ENCODE results near the gene TOM1L1. TPM values are rescaled to one million over a fixed set of nuclear protein-coding genes. Genes with fewer than 3 reads are reported as not detected.

The TOM1L1 gene
- total RNA-seq, 1 experiment from 2014 or later, result 44.6 TPM

DNA sequence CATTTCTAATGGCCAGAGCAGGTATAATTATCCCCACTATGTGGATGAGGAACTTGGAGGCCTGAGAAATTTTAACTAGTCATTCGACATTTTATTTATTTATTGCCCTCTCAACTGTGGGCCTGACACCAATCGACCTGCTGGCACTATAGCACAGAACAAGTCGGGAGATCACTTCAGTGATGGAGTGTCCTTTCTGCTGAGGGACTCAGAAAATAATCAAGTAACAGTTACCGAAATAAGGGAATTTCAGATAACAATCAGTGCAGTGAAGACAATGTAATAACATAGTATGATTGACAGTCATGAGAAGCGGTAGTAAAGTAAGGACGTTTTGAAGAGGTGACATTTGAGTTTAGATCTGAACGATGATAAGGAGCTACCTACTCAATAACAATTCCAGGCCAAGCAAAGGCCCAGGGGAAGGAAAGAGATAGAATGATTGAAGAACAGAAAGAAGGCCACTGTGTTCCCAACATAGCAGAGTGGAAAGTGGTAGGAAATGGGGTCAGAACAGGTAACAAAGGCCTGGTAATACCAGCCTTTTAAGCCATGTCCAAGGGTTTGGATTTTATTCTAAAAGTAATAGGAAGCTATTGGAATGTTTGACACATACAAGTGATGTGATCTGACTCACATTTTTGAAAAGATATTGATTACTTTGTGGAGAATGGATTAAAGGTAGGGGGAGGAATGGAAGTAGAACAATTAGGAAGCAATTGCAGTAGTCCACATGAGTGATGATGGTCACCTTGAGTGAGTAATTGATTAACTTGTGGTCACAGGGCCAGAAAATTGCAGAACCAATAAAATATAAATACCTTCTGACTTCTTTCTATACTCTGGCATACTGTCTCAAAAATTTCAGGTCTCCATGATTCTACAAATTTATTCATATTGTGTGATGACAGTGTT lies 69.3 kb downstream of the TOM1L1 start:
- H3K27me3 ChIP-seq (ENCODE audit: insufficient read depth, low read length), result no peaks in the 10 kb centered on the region
- no peaks in the 10 kb centered on the region for H3K9me3 ChIP-seq (ENCODE audit: control insufficient read depth, low read depth, low read length)
- H2AFZ ChIP-seq (ENCODE audit: low read length), result no peak overlapping the region
- Mint-ChIP-seq H3K4me3 (peak overlapping the region in 1 of 2 experiments; percentile 43; a peak in 1 of 5 replicates), H3K27me3 (ENCODE audit: low read depth) (no peaks in the 10 kb centered on the region), H3K9me3 (no peaks in the 10 kb centered on the region), H3K36me3 (ENCODE audit: insufficient read depth in 1 of 3, low read depth in 3 of 3) (peaks cover 7 to 18% (median 14%) of the 10 kb centered on the region in 3 experiments; a peak in 6 of 7 replicates), H3K4me1 (peaks cover 12 to 13% of the 10 kb centered on the region in 2 experiments), H3K27ac (no peak overlapping the region)
- H3K23me2 ChIP-seq (ENCODE audit: insufficient read length, low read depth, low read length, poor library complexity, severe bottlenecking), result peaks cover 7% of the 10 kb centered on the region
- TF ChIP-seq CTCF (conservative IDR thresholded peaks at IDR 0.05), result no peak
- no peak overlapping the region for H4K91ac ChIP-seq (ENCODE audit: insufficient read length, low read depth, low read length)
- peak overlapping the region; percentile 83 for H3K4me2 ChIP-seq (ENCODE audit: insufficient read depth, insufficient read length, low read length)
- H3K18ac ChIP-seq (ENCODE audit: insufficient read length, low read depth, low read length), result no peak overlapping the region
- no peaks in the 10 kb centered on the region; the same call in 1 of the 2 replicates for H3K4me1 ChIP-seq (ENCODE audit: insufficient read depth, low read length)
- no peak overlapping the region for H3T11ph ChIP-seq (ENCODE audit: low read length)
- no peak overlapping the region for H3K9ac ChIP-seq (ENCODE audit: extremely low read depth, insufficient read length, low read length)
- no peak overlapping the region for H4K5ac ChIP-seq (ENCODE audit: insufficient read length, low read depth, low read length)
- WGBS (ENCODE audit: extremely low coverage, insufficient read length, low lambda C conversion rate), result no CpG with 5 or more reads among the region's 7 CpGs
- no peak overlapping the region for H2BK20ac ChIP-seq (ENCODE audit: low read depth, low read length, poor library complexity, severe bottlenecking)
- peaks cover 16% of the 10 kb centered on the region; the same call in 1 of the 2 replicates for H3K79me2 ChIP-seq (ENCODE audit: insufficient read depth, low read length)
- H2AK5ac ChIP-seq (ENCODE audit: insufficient read length, low read length), result no peak overlapping the region
- no peak overlapping the region for H3K14ac ChIP-seq (ENCODE audit: insufficient read depth, low read length)
- H3K56ac ChIP-seq (ENCODE audit: insufficient read length, low read depth, low read length), result no peak overlapping the region
- H2BK120ac ChIP-seq (ENCODE audit: low read depth, low read length, poor library complexity, severe bottlenecking), result no peak overlapping the region
- H2BK12ac ChIP-seq (ENCODE audit: insufficient read length, low read depth, low read length), result no peak overlapping the region
- DNase-seq, result no peak
- no peaks in the 10 kb centered on the region for H3K79me1 ChIP-seq (ENCODE audit: insufficient read depth, low read depth, low read length, poor library complexity, severe bottlenecking)
- no peak overlapping the region for H3K27ac ChIP-seq (ENCODE audit: insufficient read length, low read depth, low read length)
- no peak overlapping the region for H4K8ac ChIP-seq (replicated peaks; ENCODE audit: insufficient read length, low read depth, low read length)
- H2BK15ac ChIP-seq (ENCODE audit: low read depth, low read length), result no peak overlapping the region
- H4K20me1 ChIP-seq (ENCODE audit: control insufficient read depth, insufficient read depth, insufficient read length), result no peaks in the 10 kb centered on the region
- no peak overlapping the region for H2BK5ac ChIP-seq (ENCODE audit: insufficient read length, low read length)
- H3K23ac ChIP-seq (ENCODE audit: insufficient read length, low read depth, low read length), result no peak overlapping the region
- no peak overlapping the region for H3K4ac ChIP-seq (ENCODE audit: low read depth, low read length)
